GM21723 (cell line): ENCODE measurements around the gene ZKSCAN5.
"Not testable (repeated sequence)": the region's sequence is repeated elsewhere in the genome, so short reads cannot be mapped to it uniquely, and the experiment has no call there.

ENCODE experiments used
- ATAC-seq: cut with Tn5 transposase; IDR thresholded peaks from one replicate; pipeline ENCODE4 v1.9.1; 2021; ENCODE audit warnings: mild to moderate bottlenecking, moderate library complexity; ENCODE audit not compliant: unreplicated experiment

ZKSCAN5 gene

GRCh38 chr7:99551767-99552463 lies 47.5 kb downstream of the ZKSCAN5 start, which contains the start of gene FAM200A:
Gene FAM200A, minus strand, starts transcription at chr7:99552114. Its CDS starts 3,707 bp downstream, at chr7:99548407.
- peak; percentile 98 for ATAC-seq

GRCh38 chr7:99553039-99553438 lies 48.6 kb downstream of the ZKSCAN5 start:
- no peak for ATAC-seq

GRCh38 chr7:99554939-99555338 lies 50.5 kb downstream of the ZKSCAN5 start:
- no peak for ATAC-seq

GRCh38 chr7:99557196-99557607 lies 52.7 kb downstream of the ZKSCAN5 start:
- ATAC-seq, result no peak

GRCh38 chr7:99557940-99558305 lies 53.5 kb downstream of the ZKSCAN5 start:
- peak; percentile 48 for ATAC-seq

- peak; percentile 87 for ATAC-seq
Observed at GRCh38 chr7:99558306-99559174, 54.1 kb downstream of the ZKSCAN5 start, which contains the start of gene ZNF655. Gene ZNF655, plus strand, starts transcription at chr7:99558642. Its CDS starts 1,918 bp downstream, at chr7:99560560.

GRCh38 chr7:99559175-99559915 lies 54.9 kb downstream of the ZKSCAN5 start:
- no peak for ATAC-seq

- ATAC-seq, result no peak
Observed at GRCh38 chr7:99560834-99561736, 56.6 kb downstream of the ZKSCAN5 start.

GRCh38 chr7:99561737-99562051 lies 57.2 kb downstream of the ZKSCAN5 start:
- ATAC-seq, result no peak

- no peak for ATAC-seq
Observed at GRCh38 chr7:99562114-99562784, 57.8 kb downstream of the ZKSCAN5 start.

GRCh38 chr7:99562832-99563231 lies 58.4 kb downstream of the ZKSCAN5 start:
- no peak for ATAC-seq

GRCh38 chr7:99563650-99564049 lies 59.2 kb downstream of the ZKSCAN5 start:
- no peak for ATAC-seq

- not testable (repeated sequence) for ATAC-seq
Observed at GRCh38 chr7:99568770-99569169, 64.3 kb downstream of the ZKSCAN5 start.

GRCh38 chr7:99571768-99572167 lies 67.3 kb downstream of the ZKSCAN5 start:
- ATAC-seq, result no peak

- no peak for ATAC-seq
Observed at GRCh38 chr7:99573257-99573656, 68.8 kb downstream of the ZKSCAN5 start.

GRCh38 chr7:99576251-99576650 lies 71.8 kb downstream of the ZKSCAN5 start:
- ATAC-seq, result no peak

- no peak for ATAC-seq
Observed at GRCh38 chr7:99579281-99579955, 75.0 kb downstream of the ZKSCAN5 start.

- ATAC-seq, result no peak
Observed at GRCh38 chr7:99579956-99580777, 75.7 kb downstream of the ZKSCAN5 start.
